ENCODE data around the gene CA9.

The CA9 gene

GRCh38 chr9:35691757-35692301 is 18.1 kb downstream of the CA9 start:
- peak; percentile 15 for DNase-seq

GRCh38 chr9:35695943-35696401 is 22.2 kb downstream of the CA9 start:
- peak; percentile 91 for DNase-seq

- DNase-seq, result peak; percentile 76
These were observed 22.9 kb downstream of the CA9 start for GRCh38 chr9:35696520-35697215.

GRCh38 chr9:35697486-35697885 is 23.8 kb downstream of the CA9 start:
- DNase-seq, result no peak

DNA sequence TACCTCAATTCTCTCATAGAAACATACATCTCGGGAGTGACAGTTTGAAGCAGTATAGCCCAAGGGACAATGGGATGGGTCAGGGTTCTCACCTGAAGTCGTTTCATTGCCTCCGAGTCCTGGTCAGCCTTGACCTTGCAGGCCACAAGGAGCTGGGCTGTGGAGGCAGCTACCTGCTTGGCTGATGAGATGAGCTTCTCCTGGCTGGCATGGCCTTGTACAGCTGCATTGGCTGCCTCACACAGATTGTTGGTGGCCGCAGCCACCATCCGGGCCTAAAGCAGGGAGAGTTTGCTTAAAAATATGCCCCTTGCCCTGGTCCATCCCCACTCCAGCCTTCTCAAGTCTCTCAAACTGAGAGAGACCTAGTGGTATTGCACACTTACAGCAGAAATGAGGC is 24.5 kb downstream of the CA9 start:
- DNase-seq, result no peak

- no peak for DNase-seq
These were observed 26.3 kb downstream of the CA9 start for GRCh38 chr9:35700031-35700430.

- DNase-seq, result no peak
These were observed 27.2 kb downstream of the CA9 start for GRCh38 chr9:35700942-35701341.

- no peak for DNase-seq
These were observed 29.0 kb downstream of the CA9 start for GRCh38 chr9:35702696-35703095.

GRCh38 chr9:35703906-35704672 is 30.4 kb downstream of the CA9 start:
- no peak for DNase-seq

GRCh38 chr9:35705372-35705771 is 31.6 kb downstream of the CA9 start:
- DNase-seq, result no peak

DNA sequence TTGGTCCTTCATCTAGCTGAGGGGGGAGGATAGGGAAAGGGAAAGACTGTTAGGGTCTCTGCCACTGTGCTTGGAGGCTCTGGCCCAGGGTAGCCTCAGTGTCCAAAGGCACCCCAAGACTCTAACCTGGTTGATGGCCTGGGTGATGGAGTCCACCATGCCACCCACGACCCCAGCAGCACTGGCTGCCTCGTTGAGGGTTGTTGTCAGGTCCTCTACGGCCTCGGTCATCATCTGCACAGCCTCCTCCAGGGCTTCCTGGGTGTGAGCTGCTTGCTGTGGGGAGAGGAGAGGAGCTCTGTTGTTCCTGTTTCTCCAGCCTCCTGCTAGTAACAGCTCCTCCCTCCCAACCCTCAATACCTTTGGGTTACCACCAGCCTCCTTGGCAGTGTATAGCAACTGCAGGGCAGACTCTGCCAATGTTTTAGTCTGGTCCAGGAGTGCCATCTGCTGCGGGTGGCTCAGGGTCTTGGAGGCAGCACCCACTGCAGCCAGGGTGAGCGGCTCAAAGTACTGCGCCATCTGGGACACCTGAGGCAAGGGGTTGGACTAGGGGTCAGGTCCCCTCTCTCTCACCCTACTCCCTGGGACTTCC is 32.2 kb downstream of the CA9 start:
- no peak for DNase-seq

DNA sequence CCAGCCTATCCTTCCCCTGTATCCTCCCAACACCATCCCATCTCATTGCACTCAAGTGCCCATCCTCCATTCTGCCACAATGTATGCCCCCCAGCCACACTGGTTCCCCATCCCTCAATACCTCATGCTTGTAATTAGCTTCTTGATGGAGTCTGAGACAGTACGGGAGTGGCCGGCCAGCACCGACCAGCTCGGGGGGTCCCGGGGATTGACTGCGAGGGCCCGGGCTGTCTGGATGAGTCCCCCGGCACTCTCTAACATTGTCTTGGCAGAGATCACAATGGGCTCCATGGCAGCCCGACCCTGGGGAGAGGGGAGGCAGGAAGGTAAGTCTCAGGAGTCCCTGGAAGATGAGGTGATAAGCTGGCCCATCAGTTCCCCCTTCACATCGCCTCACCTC is 33.2 kb downstream of the CA9 start:
- no peak for DNase-seq

DNA sequence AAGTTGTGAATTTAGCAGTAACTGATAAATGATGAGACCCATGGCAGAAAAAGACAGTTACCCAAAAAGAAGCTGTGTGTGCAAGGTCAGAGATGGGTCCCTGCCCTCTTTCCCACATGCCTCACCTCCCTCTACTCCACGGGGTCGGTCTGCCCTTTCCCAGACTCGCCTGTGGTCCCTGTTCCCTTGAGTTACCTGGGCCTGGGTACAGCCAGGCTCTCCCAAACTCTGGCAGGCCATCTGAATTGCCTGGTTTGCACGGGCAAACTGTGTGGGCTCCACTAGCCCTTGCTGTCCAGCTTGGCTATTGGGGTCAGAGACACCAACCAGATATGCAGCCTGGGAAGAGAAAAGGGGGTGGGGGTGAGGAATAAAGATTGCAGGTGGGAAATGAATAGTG is 34.4 kb downstream of the CA9 start:
- DNase-seq, result no peak

DNA sequence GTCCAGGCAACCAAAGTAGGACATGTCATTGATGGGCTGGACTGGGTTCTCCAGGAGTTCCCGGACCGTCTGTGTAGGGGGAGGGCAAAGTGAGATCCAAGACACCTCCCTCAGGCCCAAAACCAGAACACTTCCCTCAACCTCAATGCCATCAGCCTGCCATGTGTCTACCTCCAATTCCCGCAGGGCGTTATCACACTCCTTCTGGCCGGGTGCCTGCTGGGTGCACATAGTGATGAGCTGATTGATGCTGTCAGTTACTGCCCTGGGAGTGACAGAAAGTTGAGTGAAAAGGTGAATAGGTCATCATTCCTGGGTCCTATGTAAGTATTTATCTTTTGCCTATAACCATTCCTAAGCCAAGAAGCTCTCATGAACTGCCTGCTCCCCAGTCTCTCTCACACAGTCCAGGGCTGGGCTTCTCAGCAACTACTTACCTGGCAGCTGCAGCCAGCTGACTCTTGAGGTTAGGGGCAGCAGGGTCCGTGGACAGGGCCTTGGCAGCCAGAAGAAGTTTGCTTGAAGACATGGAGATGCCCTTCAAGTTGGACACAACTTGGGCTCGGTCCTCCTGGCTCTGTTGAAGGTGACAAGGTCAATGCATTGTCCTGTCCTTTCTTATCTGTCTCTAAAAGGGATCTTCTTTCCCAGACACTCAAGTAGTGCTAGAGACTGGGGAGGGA is 37.2 kb downstream of the CA9 start:
- DNase-seq, result no peak

- DNase-seq, result no peak
These were observed 38.0 kb downstream of the CA9 start for GRCh38 chr9:35711501-35712428.

DNA sequence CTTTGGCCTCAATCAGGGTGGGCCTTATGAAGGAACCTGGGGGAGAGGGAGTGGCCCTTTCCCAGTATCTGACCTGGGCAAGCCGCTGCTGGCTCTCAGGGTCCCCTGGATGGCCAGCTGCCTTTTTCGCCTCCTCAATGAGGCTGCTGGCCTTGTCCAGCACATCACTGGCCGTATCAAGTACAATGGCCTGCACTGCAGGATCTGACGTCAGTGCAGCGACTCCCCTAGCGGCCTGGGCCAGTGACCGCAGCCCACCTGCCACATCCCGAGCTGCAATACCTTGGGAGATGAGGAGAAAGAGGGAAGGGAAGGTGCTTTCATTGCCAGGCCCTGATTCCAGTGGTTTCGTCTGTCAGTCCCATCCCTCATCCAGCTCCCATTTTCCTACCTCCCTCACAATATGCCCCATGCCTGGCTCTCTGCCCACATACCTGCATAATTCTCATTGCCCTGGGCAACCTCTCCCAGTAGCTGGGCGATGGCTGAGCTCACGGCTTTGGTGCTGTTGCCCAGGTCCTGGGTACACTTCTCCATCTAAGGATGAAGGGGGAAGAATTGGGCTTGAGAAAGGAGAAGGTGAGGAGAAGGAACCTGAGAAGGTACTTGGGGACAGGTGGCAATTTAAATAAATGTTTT is 39.2 kb downstream of the CA9 start:
- DNase-seq, result no peak

- DNase-seq, result no peak
These were observed 39.9 kb downstream of the CA9 start for GRCh38 chr9:35713578-35713977.

- no peak for DNase-seq
These were observed 40.4 kb downstream of the CA9 start for GRCh38 chr9:35714123-35714522.

GRCh38 chr9:35714579-35715252 is 41.0 kb downstream of the CA9 start:
- no peak for DNase-seq

- DNase-seq, result peak; percentile 9
These were observed 42.5 kb downstream of the CA9 start for GRCh38 chr9:35716230-35716629.

Data from DMS53 (cell line).